Kidney glomerular epithelial cell (primary cell): ENCODE data around the gene MPZL1.

Experiments
- DNase-seq: peaks from one replicate; lab custom pipeline; 2025; lab: John Stamatoyannopoulos, UW

The MPZL1 gene

GRCh38 chr1:167695756-167696561 lies 25.8 kb upstream of the MPZL1 start:
- DNase-seq = no peak

DNA sequence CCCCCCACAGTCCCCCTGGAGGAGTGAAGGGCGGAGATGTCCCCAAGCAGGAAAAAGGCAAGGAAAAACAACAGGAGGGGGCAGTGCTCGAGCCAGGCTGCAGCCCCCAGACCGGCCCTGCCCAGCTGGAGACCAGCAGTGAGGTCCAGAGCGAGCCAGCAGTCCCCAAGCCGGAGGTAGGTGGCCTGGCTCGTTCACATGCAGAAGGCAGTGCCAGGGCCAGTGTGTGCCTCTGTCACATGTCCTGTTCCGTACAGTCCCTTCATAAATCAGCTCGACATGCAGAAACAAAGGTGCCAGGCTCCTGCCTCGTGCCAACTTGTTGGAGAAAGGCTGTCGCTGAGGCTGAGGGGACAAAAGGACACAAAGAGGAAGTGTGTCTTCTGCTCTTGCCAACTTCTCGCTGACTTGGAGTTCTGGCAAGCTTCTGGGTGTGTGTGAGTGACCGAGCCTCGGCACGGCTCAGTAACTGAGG lies 24.1 kb upstream of the MPZL1 start:
- DNase-seq = no peak

DNA sequence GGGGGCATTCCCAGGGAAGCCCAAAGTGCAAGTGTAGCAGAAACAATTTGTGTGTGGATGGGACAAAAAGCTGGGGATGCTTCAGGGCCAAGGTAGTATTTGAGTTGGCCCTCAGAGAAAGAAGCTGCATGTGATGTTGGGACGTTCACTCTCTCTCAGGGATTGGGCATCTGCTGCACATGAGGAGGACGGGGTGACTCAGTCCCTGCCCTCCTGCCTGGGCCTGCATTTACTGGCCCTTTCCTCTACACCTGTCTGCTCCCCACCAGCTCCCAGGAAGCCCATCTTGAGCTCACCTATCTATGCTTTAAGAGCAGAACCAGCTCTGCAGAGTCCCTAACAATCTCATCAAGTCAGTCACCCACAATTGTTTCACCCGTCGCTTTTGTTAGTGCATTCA lies 23.5 kb upstream of the MPZL1 start:
- DNase-seq = no peak

DNA sequence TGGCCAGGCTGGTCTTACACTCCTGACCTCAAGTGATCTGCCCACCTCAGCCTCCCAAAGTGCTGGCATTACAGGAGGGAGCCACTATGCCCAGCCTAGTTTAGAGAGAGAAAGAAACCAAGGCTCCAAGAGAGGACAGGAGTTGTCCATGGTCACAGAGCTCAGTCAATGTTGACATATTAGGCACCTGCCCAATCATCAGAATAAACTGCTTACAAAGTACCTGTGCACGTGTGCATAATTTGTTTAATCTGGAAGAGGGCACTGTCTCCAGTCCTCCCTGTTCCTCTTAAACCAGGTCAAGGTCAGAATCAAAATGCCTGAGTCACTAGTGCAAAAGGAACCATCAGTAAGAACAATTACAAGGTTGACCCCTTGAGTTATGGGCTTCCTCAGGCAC lies 20.3 kb upstream of the MPZL1 start:
- DNase-seq = no peak

DNA sequence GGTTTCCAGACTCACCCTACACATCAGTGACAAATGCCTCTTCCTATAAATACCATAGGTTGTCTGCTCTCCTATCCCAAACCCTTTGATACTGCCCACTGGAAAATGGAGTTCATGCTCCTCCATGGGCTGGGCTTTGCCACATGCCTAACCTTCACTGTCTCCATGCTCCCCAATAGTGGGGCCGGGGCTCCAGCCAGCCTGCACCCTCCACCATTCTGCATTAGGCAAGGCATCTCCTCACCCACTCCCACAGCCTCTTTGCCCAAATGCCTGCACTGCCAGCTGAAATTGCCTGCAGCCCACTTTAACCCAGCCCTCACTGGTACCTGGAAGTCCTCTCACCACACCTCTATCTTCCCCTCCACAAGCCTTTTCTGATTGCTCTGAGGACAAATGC lies 18.2 kb upstream of the MPZL1 start:
- no peak for DNase-seq

GRCh38 chr1:167704715-167705114 lies 17.1 kb upstream of the MPZL1 start:
- DNase-seq = no peak

GRCh38 chr1:167705250-167705649 lies 16.5 kb upstream of the MPZL1 start:
- DNase-seq = no peak

DNA sequence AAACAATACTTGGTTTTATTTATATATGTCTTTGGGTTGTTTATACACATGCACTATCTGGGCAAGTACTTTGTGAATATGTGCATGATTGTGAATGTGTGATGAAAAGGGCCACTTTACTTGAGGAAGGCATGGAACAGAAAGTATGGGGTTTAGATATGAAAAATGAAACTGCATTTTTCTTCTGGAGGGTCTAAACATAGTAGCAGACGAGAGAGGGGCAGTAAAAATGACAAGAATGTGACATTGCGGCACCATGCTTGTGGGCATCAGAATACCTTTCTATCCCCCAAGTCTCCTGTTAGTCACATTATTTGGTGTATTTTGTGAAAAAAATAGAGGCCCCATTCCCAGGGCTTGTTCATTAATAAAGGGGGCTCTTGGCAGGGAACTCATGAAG lies 15.4 kb upstream of the MPZL1 start:
- DNase-seq = no peak

- DNase-seq = no peak
Observed at GRCh38 chr1:167706931-167707877, 14.6 kb upstream of the MPZL1 start.

- DNase-seq = no peak
Observed at GRCh38 chr1:167707942-167708341, 13.8 kb upstream of the MPZL1 start.

DNA sequence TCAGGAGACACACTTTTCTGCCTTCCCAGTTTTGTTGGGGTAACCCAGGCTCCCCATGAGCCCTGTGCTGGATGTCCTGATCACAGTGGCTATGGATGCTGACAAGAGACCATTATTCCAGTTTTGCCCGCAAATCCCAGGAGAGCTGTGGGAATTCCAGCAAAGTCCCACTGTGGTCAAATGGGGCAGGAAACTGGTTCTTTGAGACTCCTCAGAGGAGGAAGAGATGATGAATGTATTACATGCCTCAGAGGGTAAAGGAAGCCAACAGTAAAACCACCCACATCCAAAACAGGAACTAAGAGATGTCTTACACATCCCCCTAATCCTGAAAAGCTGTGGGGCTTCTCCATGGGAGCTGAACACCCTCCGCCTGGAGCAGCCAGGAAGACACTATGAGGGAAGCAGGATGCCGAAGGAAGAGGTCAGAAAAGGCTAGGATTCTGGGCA lies 12.8 kb upstream of the MPZL1 start:
- DNase-seq = no peak

- no peak for DNase-seq
Observed at GRCh38 chr1:167710836-167711235, 10.9 kb upstream of the MPZL1 start.

GRCh38 chr1:167711797-167712196 lies 10.0 kb upstream of the MPZL1 start:
- no peak for DNase-seq

- DNase-seq = no peak
Observed at GRCh38 chr1:167713330-167714081, 8.3 kb upstream of the MPZL1 start.

DNA sequence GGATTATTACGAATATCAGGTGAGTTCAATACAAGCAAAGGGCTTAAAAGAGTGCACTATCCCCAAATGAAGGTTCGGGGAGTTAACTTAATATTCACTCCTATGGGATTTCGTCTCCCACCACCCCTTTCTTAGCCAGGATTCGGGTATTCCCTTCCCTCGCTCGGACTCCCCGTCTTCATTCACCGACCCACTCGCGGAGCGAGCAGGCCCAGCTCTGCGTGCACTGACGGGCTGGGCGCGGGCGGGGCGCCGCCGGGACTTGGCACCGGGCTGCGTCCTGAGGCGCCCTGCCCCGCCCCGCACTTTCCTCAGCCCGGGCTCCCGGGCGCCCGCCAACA lies 7.7 kb upstream of the MPZL1 start:
- no peak for DNase-seq

GRCh38 chr1:167714439-167715156 lies 7.2 kb upstream of the MPZL1 start:
- DNase-seq = peak; percentile 73

- DNase-seq = peak; percentile 88
Observed at GRCh38 chr1:167715157-167715999, 6.4 kb upstream of the MPZL1 start.

DNA sequence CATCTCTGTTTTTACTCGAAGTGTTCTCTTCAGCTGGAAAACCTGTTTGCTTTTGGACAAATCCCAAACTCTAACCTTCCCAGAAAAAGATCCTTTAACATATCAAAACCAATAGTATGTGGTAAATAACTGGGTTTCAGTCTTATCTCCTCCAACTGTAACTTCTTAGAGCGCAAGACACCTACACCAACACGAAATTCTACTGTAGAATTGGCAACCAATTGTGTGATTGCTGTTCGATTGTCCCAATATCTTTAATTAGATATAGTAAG lies 5.8 kb upstream of the MPZL1 start:
- no peak for DNase-seq

DNA sequence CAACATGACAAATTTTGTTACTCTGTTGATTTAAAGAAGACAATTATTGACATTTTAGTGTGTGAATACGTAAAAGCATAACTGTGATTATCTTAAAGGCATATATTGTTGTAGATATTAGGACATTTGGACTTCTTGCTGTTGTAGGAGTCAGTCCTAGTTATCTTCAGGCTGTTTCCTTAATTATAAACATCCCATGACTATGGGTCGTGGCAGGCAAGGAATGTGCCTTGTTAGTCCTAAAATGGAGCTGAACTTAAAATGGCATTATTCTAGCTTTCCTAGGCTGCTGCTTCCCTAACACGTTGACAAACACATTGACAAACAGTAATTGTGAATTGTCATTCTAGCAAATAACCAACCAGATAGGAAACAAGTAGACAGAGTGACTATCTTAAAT lies 4.4 kb upstream of the MPZL1 start:
- DNase-seq = no peak

DNA sequence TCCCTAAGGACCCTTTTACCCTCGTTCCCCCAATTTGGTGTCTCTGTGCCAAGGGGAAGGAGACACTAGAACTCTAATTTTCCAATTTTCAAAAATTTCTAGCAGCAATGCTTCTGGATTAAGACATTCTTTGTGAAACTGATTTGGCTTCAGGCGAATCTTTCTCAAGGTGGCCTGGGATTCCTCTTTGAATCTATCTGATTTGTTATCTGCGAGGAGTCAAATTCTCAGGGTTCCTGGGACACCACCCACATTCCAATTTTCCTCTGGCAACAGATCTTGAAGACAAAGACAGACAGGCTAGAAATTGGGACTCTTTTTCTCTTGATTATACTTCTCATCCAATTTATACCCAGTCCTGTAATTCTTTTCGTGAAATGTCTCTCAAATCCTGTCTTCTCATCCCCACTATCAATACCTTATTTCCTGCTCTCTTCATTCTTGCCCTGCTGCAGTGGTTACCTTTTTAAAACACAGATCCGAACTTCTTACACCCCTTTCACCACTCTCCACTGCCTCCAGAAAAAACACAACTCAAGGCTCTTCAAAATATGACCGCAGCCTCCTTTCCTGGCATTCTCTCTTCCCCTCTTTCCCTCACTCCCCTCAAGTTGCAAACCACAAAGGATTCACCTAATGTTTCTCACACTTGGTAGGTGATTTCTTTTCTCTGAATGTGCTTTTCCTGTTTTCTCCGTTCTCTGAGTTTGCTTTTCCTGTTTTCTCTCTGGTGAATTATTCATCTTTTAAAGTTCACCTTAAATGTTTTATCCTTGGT lies 2.7 kb upstream of the MPZL1 start:
- no peak for DNase-seq
